Stimulated activated CD4-positive, alpha-beta T cell treated with anti-CD3 and anti-CD28 coated beads, Interleukin-1b, Interleukin-23, amount 100 ng/mL, for 4 hours (primary cell): ENCODE data around the gene SCAP.
"Not testable (repeated sequence)": the region's sequence is repeated elsewhere in the genome, so short reads cannot be mapped to it uniquely, and the experiment has no call there.

Experiments used
- DNase-seq, 2 donors: peaks; one replicate each; pipeline ENCODE4 v3.0.0-alpha.2; 2020; ENCODE audit warnings: low read depth in 2 of 2

Gene SCAP

DNA sequence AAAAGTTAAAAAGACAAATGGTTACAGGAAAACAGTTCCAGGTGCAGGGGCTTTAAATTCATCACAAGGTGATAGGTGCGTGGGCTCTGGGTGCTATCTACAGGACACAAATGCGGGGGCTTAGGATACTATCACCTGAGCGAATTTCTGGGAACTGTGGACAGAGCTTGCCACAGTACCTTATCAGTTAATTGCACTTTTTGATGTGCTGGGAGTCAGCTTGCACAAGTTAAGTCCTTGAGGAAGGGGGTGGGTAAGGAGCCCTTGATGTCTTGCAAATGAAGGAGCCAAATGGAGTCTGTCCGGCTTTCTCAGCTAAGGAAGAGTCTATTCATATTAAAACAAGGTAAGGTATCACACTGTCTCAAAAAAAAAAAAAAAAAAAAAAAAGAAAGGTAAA is 6.0 kb upstream of the SCAP start:
- not testable (repeated sequence) for DNase-seq

DNA sequence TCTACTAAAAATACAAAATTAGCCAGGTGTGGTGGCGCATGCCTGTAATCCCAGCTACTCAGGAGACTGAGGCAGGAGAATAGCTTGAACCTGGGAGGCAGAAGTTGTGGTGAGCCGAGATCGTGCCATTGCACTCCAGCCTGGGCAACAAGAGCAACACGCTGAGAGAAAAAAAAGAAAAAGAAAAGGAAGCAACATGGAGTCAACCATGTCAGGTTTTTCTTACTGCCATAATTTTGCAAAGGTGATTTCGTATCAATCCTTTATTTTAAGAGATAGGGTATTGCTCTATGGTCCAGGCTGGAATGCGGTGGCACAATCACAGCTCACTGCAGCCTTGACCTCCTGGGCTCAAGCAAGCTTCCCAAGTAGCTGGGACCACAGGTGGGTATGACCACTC is 4.5 kb upstream of the SCAP start:
- DNase-seq = not testable (repeated sequence)

DNA sequence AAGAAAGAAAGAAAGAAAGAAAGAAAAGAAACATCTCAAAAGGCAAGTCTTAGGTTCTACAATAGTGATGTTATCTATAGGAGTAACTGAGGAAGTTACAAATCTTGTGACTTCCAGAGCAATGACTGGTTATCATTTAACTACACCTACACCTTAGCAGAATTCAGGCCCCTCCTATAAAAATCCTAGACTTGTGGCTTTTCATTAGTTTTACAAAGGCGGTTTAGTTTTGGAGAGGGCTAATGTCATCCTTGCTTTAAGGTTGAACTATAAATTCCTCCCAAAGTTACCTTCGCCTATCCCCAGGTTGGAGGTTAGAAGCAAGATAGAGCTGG is 4.1 kb upstream of the SCAP start:
- DNase-seq = no peak

DNA sequence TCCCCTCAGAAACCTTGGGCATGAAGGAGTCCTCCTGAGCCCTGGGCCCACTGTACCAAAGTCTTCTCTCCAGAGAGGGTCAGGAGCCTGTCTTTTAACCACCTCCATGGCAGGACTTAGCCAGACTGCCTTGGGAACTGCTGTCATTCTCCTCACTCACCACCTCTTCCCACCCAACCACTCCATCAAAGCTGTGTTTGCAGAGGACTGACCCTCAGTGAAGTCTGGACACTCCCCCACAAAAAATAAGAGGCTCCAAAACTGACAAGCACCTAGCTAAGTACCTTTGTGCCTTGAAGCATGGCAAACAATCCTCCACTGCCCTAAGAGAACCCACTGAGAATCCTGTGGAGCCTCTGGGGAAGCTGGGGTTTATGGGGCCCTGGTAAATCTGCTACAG is 2.3 kb upstream of the SCAP start:
- DNase-seq = no peak

DNA sequence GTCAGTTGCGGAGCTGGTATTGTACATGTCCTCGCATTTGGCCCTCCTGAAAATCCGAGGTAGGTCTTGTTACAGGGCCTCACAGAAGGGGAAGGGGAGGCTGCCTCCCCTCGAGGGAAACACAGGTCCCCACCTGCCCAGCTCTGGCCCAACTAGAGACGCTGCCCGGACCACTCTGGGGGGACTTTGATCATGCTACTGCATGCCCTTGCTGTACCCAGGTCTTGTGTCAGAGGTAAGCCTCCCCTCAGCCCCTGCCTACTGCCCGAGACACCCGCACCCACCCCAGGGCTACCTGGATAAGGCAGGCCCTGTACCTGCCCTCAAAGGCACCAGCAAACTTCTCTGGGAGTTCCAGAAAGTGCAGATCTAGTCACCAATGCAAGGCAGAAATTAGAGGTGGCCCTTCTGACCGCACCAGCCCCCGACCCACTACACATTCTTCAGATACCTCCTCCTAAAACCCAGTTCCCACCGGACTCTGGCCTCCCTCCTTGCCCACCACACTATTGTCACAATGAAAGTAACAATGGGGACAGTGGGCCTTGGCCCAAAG is 981 bp upstream of the SCAP start:
- DNase-seq = no peak

DNA sequence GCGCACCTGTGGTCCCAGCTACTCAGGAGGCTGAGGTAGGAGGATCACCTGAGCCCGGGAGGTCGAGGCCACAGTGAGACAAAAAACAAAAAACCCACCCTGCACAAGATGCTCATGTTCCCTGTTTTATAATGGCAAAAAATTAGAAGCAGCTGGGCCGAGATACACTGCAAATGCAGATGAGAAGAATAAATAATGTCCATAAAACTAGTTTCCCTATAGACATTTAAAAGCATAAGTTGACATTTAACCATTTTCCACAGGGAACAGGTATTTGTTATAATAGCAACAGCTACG is 537 bp upstream of the SCAP start:
- no peak for DNase-seq

DNA sequence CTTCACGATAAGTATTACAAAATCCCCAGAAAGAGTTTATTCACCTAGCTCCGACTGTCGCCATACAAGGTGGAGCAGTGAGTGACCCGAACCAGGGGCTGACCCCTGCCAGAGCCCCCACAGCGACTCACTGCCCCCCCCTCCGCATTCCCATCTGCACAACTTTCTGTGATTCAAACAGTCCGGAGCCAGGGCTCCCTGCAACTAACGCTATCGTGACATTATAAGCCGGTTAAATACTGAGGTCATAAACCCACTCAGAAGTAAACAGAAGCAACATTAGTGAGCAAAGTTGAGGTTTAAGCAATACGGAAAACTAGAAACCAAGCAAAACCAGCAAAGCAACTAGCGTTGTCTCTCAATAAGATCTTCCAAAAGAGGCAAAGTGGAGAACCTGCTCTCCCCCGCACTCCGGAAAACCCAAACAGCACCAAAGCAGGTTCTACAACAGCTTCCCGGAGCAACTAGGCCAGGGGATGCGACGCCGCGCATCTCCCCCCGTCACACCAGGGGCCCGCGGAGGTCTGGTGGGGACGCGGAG is 642 bp downstream of the SCAP start:
- peak in 1 of 2 donors; percentile 16 for DNase-seq

DNA sequence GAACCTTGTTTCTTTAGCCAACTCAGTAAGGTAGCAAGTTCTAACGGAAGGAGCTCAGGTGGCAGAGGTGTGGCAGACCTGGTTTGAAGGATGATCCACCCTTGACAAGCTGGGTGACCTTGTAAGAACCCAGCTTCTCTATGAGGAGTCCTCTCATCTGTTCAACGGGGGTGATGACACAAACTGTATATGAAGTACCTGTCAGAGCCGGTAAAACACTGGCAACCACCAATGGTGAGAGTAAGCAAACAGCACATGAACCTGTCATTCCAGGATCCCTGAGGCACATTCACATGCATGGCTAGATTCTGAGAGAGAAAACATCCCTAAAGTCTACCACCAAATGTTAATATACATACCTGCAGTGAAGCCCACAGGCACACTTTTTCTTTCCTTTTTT is 2.4 kb downstream of the SCAP start:
- no peak for DNase-seq

DNA sequence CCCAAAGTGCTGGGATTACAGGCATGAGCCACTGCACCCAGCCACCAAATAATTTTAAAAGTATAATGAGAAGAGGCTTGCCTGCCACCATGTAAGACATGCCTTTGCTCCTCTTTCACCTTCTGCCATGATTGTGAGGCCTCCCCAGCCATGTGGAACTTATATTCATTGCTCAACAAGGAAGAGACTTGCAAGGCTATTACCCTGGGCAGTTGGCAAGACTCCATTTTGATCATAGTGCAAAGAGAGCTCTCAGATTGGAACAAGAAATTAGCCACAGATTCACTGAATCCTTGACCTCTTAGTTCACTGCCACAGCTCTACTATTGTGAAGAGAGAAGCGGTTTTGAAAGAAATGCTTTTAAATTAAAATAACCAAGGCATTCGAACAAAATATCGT is 6.1 kb downstream of the SCAP start:
- DNase-seq = no peak

DNA sequence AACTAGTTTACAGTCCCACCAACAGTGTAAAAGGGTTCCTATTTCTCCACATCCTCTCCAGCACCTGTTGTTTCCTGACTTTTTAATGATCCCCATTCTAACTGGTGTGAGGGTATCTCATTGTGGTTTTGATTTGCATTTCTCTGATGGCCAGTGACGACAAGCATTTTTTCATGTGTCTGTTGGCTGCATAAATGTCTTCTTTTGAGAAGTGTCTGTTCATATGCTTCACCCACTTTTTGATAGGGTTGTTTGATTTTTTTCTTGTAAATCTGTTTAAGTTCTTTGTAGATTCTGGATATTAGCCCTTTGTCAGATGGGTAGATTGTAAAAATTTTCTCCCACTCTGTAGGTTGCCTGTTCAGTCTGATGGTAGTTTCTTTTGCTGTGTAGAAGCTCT is 7.4 kb downstream of the SCAP start:
- not testable (repeated sequence) for DNase-seq

DNA sequence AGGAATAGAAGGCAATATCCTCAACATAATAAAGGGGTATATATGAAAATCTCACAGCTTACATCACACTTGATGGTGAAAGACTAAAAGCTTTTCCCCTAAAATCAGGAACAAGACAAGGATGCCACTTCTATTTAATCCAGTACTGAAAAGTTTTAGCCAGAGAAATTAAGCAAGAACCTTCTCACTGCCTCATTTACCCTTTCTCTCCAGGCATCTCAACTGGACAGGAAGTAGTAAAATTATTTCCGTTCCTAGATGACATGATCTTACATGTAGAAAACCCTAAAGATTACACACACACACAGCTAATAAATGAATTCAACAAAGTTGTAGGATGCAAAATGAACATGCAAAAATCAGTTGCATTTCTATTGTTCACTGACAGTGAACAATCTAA is 11.2 kb downstream of the SCAP start:
- no peak for DNase-seq

DNA sequence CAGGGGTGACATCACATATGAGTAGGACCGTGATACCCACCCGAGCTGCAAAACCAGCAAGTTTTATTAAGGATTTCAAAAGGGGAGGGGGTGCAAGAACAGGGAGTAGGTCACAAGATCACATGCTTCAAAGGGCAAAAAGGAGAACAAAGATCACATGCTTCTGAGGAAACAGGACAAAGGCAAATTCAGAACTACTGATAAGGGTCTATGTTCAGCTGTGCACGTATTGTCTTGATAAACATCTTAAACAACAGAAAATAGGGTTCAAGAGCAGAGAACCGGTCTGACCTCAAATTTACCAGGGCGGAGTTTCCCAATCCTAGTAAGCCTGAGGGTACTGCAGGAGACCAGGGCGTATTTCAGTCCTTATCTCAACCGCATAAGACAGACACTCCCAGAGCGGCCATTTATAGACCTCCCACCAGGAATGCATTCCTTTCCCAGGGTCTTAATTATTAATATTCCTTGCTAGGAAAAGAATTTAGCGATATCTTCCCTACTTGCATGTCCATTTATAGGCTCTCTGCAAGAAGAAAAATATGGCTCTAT is 16.1 kb downstream of the SCAP start:
- not testable (repeated sequence) for DNase-seq

DNA sequence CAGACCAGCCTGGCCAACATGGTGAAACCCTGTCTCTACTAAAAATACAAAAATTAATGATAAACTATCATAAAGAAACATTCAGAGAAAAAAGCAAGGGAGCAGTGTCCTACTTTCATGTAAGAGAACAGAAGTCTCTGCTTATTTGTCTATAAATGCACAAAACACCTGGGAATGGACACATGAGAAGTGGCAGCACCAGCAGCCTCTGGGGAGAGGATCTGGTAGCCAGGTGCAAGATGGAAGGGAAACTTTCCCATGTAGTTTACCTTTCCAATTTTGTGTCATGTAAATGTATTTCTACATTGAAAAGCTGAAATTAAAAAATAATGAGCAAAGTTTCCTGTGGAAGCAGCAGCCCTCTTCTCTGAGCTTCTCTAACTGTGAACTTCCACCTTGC is 18.8 kb downstream of the SCAP start:
- DNase-seq = no peak

DNA sequence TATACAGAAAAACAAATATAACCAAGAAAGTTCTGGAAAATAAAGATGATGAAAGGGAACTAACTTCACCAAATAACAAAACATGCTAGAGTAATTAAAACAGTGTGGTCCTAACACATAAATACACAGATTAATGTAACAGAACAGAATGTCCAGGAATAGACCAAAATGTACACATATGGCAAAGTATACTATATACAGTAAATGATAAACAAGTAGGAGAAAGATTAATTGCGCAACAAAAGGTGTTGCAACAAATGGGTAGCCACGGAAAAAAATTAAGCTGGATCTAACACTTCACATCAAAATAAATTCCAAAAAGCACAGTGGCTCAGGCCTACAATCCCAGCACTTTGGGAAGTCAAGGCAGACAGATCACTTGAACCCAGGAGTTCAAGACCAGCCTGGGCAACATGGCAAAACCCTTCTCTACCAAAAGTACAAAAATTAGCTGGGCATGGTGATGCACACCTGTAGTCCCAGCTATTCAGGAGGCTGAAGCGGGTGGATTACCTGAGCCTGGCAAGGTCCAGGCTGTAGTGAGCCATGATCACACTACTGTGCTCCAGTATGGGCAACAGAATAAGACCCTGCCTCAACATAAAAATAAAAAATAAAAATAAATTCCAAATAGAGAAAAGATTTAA is 19.8 kb downstream of the SCAP start:
- DNase-seq = no peak

DNA sequence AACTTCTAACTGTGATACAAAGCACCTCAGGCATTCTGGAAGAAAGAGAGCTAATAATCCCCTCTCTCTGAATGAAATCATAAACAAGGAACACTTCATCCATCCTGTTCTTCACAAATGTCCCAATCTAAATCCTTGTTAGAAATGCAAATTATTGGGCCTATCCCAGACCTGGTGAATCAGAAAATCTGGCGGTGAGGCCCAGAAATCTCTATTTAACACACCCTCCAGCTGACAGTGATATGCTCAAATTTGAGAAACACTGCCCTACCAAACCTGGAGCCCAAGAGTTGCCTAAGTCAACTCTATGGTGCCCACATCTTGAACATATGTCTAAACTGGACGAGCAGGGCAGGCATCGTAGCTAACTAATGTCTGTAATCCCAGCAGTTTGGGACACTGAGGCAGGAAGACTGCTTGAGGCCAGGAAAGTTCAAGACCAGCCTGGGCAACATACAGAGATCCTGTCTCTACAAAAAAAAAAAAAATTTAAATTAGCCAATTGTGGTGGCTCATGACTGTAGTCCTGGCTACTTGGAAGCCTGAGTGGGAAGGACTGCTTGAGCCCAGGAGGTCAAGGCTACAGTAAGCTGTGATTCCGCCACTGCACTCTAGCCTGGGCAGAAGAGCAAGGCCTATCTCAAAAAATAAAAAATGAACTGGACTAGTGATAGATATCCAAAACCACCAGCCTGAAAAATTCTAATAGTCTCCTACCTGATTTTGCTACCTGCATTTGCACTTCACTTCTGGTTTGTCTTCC is 23.1 kb downstream of the SCAP start:
- no peak for DNase-seq

DNA sequence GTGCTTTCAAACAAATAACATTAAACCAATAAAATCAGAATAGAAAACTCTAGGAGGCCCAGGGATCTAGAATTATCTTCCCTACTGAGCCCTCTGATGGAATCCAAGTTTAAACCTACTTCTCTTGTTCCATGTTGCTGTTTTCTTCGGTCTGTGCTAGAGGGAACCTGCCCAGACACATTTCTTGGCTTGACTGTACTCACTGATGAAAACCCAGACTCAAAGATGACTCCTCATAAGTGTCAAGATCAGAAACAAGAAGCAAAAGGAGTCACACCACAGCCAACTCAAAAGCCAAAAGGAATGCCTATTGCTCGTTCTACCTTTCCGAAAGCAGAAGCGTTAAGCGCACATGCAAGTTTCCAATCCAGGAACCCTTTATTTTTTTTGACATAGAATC is 31.6 kb downstream of the SCAP start:
- no peak for DNase-seq

DNA sequence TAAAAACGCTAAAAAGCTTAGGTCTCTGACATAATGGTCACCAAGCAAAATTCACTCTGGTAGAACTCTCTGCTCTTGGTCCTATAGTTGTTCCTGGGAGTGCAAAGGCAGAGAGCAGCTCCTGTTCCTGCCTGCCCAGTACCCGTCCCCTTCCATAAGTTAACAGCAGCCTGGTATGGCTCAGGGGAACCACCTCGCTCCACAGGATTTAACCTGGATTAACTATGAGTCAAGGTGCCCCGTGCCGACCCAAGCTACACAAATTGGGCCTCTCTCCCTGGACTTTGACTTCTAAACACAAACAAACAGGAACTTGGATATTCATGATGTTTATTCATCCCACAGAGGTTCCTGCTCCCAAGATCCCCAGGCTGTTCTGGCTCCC is 32.1 kb downstream of the SCAP start:
- DNase-seq = no peak

DNA sequence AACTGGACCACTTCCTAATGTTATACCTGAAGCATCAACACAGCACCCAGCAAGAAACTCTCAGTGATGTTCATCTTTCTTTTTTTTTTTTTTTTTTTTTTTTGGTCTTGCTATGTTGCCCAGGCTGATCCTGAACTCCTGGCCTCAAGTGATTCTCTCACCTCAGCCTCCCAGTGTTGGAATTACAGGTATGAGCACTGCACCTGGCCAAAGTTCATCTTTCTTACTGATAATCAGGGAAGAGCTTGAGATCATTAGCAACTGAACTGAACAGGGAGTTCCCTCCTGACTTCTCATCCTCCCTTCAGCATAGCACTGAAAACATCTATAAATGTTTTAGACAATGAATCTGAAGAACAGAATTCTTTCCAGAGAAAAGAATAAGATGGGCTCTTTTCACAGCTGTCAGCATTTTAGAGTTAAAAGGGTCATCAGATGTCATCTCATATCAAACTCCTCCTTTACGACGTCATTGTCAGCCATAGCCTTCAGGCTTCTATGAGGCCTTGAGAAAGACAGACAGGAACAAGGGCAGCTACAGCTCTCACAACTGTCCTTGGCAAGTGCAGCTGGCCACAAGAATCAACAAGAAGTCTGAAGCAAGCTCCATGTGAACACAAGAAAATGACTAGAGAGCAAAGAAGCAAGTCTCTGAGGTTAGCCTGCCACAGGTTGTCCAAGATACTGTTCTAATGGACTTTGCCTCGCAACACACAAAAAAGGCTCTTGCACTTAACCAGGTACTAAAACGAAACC is 33.8 kb downstream of the SCAP start:
- DNase-seq = no peak

DNA sequence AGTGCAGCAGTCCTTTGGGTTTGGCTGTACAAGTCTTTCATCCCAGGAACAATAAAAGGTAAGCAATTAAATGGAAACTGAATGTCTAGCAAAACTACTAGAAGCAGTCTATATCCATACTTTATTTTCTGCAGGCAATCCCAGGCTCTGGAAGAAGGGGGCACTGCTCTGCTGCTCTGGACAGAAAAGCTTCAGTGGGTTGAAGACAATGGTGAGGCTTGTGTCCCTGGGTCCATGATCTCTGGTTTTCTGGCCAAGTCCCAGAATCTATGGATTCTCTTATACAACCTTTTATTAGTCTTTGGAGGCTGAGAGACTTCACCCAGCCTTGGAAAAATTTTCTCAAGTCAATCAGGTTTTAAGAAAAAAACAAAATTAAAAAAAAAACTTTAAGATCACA is 35.6 kb downstream of the SCAP start:
- no peak for DNase-seq

DNA sequence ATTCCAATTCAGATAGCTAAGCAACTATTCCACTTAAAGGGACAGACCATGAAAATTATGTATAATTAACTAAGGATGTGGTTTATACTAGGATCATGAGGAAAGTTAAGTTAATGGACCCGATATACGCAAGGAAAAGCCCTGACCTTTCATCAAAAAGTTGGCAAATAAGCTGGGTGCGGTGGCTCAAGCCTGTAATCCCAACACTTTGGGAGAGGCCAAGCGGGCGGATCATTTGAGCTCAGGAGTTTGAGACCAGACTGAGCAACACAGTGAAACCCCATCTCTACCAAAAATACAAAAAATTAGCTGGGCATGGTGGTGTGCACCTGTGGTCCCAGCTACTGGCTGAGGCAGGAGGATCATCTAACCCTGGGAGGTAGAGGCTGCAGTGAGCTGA is 39.6 kb downstream of the SCAP start:
- no peak for DNase-seq

DNA sequence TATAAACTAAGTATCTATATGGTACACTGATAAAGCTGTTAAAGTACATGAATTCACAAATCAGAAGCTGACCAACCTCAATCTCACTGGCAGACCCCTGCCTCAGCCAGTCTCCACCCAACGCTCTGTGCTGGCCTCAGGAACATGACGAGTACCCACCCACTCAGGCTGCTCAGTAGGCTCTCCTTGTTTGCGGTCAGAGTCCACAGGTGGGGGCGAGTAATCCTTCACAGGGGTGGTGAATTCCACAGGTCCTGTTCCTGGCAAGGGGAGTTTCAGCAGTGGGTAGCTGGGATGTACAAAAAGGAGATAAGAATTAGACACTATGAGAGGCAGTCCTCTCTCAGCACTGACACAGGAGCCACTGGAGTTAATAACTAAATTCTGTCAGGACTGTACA is 40.9 kb downstream of the SCAP start:
- no peak for DNase-seq

DNA sequence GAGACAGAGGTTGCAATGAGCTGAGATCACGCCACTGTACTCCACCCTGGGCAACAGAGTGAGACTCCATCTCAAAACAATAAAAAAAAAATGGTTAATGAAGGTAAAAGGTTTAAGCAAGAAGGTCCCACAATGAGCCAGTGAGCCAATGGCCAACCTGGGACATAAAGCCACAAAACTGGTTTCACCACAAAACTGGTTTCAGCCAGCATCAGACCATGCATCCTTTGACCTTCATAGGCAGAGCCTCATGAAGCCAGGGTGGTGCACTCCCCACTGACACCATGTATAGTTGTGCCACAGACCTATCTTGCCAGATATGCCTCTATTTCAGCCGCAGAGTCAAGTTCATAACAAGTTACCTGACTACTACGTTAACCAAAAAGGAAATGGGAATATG is 41.9 kb downstream of the SCAP start:
- DNase-seq = no peak

DNA sequence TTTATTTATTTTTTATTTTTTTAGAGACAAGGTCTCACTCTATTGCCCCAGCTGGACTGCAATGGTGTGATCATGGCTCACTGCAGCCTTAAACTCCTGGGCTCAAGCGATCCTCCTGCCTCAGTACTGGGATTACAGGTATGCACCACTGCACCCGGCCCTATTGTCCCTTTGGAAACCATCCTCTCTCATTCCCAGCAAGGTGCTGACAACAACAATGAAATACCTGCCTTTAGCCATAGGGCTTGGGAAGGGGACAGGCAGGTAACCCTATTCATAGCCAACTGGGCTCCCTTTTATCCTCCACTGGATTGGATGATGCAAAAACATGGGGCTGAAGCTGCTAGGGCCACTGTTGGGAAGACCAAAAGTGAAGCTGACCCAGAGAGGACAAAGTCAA is 43.1 kb downstream of the SCAP start:
- no peak for DNase-seq
